Activated CD4-positive, CD25-positive, alpha-beta regulatory T cell treated with anti-CD3 and anti-CD28 coated beads, Interleukin-2, amount 50 U/mL, for 24 hours (primary cell): Measurements from ENCODE around the gene SLC9A1.

ENCODE experiments used
- ATAC-seq, 2 donors: fragments of 150-1000 bp; cut with Tn5 transposase; one replicate each; pipeline ENCODE4 v1.10.0; 2021; ENCODE audit warnings: mild to moderate bottlenecking in 1 of 2, moderate library complexity in 1 of 2

SLC9A1 gene

DNA sequence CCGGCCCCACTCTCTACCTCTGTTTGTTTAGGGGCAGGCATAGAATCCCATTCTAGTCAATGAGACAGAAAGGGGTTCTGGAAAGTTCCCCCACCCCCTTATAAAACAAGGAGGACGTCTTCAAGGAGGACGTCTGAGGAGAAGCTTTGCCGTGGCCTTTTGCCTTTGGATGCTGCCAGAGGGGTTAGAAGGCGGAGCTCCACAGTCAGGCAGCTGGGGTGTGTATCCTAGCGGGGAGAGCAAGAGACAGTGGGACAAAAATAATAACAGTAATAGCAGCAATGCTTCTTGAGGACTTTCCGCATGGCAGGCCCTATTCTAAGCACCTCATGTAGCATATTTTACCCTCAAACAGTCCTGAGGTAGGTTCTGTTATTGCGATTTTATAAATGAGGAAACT, 94.0 kb downstream of the SLC9A1 start:
- no peak for ATAC-seq

DNA sequence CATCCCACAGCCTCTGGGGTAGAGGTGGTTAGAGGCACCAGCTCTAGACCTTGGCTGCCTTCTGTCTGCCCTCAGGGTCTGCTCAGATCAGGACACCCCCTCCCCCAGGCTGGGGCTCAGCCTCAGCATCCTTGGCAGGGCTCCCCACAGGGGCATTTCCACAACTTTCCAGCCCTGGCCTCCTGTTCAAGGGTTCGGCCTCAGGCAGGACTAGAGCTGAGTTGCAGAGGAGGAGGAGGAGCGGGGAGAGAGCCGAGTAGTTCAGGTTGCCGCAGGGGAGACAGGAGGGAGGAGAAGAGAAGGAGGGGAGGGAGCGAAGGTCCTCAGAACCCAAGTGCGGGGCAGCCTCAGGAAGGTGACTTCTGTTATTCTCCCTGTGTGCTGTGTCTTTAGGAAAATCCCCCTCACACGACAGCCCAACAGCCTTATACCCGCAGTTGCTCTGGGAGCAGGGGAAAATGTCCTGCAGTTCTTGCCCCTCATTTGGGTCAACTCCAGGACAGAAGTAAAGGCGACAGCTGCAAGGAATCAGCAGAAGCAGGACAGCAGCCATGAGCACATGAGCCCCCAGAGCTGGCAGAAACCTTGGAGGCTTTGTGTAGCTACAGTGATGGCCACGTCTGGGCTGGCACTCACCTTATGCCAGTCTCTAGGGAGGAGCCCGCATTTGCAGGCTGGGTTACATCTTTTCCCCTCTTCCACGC, 95.8 kb downstream of the SLC9A1 start:
- ATAC-seq, result no peak

DNA sequence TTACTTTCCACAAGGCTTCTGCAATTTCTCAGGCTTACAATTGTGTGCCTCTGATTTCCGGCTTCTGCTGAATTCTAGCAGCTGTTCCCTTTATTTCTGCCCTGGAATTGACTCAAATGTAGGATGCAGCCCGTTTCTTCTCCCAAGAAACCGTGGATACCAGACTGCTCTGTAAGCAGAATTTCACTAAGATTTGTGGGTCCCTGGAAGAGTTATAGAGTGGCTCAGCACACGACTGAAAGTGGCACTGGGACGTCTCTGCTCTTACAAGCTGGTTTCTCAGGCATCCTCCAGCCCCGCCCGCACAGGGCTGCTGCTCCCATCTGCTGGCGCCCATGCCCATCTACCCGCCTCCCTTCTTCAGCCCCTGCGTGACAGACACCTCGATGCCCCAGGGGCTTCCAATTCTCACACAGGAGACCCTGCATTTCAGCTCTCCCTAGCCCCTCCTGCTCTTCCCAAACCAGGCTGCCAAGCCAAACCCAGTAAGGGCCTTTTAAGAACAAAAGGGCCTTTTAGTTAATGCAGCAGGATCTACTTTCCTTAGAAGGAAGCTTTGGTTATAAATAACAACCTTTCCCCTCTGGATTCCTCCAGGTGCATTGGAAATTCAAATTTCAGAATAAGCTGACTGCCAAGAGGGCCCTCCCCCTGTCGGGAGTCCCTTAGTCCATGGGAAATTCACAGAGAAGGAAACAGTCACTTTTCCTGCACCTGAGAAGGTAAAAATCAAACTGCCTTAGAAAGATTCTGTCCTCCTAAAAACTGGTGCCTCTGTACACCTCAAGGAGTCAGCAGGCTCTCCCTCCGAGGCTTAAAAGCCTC, 96.9 kb downstream of the SLC9A1 start:
- no peak for ATAC-seq

- ATAC-seq, result no peak
Observed at GRCh38 chr1:27057389-27057788, 97.5 kb downstream of the SLC9A1 start.

DNA sequence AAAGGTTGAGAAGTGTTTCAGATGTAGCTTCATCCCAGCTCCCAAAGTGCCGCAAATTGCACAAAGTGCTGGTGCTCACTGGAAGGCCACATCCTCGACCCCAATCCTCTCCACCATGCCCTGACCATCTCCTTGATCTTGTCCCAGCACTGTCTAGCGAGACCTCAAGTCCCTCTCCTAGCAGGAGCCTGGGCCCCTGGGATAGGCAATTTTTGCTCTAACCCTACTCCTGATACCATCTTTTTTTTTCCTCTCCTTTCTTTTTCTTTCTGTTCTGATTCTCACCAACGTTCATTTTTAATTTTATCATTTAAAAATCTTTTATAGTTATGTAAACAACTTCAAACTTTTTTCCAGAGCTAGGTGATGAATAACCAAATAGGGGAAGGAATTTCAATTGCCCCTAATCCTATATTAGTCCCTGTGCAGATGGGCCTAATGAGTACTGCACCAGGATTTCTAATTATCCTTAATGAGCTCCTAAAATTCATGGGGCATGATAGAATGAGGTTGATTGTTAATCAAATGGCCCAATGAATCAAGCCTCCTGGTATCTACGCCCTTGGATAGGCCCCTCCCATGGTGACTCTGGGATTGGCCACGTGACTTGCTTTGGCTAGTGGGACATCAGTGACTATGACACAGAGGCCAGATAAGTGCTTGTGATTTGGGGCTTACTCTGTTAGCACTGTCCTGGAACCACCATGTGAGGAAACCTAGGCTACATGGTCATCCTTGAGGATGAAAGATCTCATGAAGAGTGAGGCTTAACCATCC, 100.8 kb downstream of the SLC9A1 start:
- no peak for ATAC-seq

DNA sequence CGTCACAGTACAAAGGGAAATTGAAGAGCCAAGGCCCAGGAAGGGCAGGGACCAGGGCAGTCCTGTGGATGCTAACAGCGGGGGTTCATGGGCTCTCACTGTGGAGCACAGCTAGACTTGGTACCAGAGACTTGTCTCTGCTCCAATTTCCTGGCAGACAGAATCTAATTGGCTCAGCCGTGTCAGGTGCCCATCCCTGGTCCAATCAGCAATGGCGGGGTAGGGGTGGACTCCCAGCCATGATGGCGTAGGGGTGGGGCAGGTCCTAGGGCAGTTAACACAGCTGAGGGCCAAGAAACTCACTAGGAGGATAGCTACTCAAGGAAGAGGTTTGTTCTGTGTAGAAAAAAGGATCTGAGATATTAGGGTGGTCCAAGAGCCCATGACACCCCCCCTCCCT, 102.4 kb downstream of the SLC9A1 start:
- ATAC-seq, result no peak

DNA sequence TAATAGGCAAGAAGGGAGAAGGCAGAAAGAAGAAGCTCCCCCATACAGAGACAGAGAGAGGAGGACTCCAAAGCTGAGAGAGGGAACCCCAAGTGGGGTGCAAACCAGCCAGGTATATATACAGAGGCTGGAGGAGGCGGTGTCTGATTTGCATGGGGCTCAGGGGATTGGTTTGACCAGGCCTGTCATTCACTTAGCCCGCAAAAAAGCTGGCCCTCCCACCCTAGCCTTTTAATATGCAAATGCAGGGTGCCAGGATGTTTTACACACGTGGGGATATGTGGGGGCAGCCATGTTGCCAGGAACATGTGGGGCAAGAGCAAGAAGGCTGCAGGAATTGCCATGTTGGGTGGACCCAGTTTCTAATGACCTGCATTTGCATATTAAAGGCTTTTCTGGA, 105.3 kb downstream of the SLC9A1 start:
- ATAC-seq, result no peak

DNA sequence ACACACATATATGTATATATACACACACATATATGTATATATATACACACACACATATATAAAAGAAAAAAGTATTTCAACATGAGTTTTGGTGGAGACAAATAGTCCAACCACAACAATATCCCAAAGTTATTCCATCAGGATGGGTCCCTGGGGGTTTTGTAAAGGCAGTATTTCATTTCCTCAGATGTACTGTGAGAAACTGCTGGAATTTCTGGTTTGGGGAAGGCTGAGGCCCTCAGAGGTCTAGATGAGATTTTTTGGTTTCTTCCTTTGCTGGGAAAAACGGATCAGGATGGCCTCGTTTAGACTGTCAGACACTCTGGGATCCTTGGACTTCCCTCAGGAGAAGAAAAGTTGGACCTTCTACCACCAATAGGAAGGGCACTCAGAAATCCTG, 105.8 kb downstream of the SLC9A1 start:
- ATAC-seq, result no peak
